ENCODE results near the gene ZNF827.

DNA sequence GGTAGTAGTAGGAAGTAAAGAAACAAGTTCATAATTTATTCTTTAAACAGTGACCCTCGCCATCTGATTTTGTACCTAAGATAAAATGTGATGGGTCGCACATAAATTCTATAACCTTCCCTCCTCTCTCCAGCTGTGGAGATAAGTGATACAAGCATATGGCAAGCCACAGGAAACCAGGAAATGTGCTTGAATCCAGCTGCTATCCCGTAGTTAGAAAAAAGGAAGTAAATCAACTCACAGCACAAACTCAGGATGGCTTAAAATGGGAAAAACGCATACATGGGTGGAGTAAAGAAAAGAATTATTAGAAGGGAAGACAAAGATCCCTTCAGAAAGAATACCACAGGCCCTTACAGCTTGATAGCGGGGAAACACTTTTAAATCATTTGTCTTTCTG is 78.2 kb downstream of the ZNF827 start:
- no peak for TF ChIP-seq CTCF (IDR thresholded peaks at IDR 0.05)
- TF ChIP-seq POLR2AphosphoS5 (IDR thresholded peaks at IDR 0.05) = no peak
